WERI-Rb-1 (cell line): Measurements from ENCODE around the gene DAB1.

ENCODE experiments used
- DNase-seq: peaks from one replicate; pipeline ENCODE4 v3.0.0-alpha.2; 2020
- H3K27ac ChIP-seq: fragments of 250-450 bp; sonication (Bioruptor Pico); 2 replicates; pipeline ENCODE4 v1.5.1; 2020; ENCODE audit warnings: mild to moderate bottlenecking, moderate library complexity
- H3K27me3 ChIP-seq: fragments of 250-450 bp; sonication (Bioruptor Pico); 2 replicates; pipeline ENCODE4 v1.5.1; 2021; ENCODE audit warnings: mild to moderate bottlenecking, low read depth, moderate library complexity; ENCODE audit not compliant: insufficient read depth, severe bottlenecking
- H3K36me3 ChIP-seq: fragments of 250-450 bp; sonication (Bioruptor Pico); 2 replicates; pipeline ENCODE4 v1.5.1; 2020; ENCODE audit warnings: mild to moderate bottlenecking, moderate library complexity
- H3K4me3 ChIP-seq: 2 replicates; pipeline ENCODE4 v1.5.1; 2011; ENCODE audit warnings: low read depth, mild to moderate bottlenecking, control low read depth, low read length
- H3K9me3 ChIP-seq: fragments of 250-450 bp; sonication (Bioruptor Pico); 2 replicates; pipeline ENCODE4 v1.5.1; 2021; ENCODE audit warnings: mild to moderate bottlenecking, moderate library complexity; ENCODE audit not compliant: severe bottlenecking
- CTCF ChIP-seq: IDR thresholded peaks from 2 replicates; pipeline ENCODE4 v1.5.1; 2011; ENCODE audit warnings: low read depth, mild to moderate bottlenecking, control low read depth, inconsistent platforms, low read length

DAB1 gene

GRCh38 chr1:57279909-57280666, 143.8 kb downstream of the DAB1 start:
- Histone ChIP-seq H3K27ac (no peak overlapping the region), H3K9me3 (no peaks in the 10 kb centered on the region), H3K4me3 (no peak overlapping the region), H3K36me3 (no peaks in the 10 kb centered on the region), H3K27me3 (no peaks in the 10 kb centered on the region)
- DNase-seq = no peak
- no peak for TF ChIP-seq CTCF

- H3K27me3 ChIP-seq = no peaks in the 10 kb centered on the region
- no peak overlapping the region for H3K27ac ChIP-seq
- H3K9me3 ChIP-seq = no peaks in the 10 kb centered on the region
- no peak for DNase-seq
- H3K36me3 ChIP-seq = no peaks in the 10 kb centered on the region
- H3K4me3 ChIP-seq = no peak overlapping the region
- no peak for TF ChIP-seq CTCF
Measured at GRCh38 chr1:57278558-57278957, 145.3 kb downstream of the DAB1 start.

GRCh38 chr1:57277681-57278080, 146.2 kb downstream of the DAB1 start:
- DNase-seq = no peak
- no peak for TF ChIP-seq CTCF
- no peak overlapping the region for H3K4me3 ChIP-seq
- no peaks in the 10 kb centered on the region for H3K9me3 ChIP-seq
- H3K27me3 ChIP-seq = no peaks in the 10 kb centered on the region
- no peaks in the 10 kb centered on the region for H3K36me3 ChIP-seq
- H3K27ac ChIP-seq = no peak overlapping the region

- TF ChIP-seq CTCF = no peak
- Histone ChIP-seq H3K4me3 (no peak overlapping the region), H3K36me3 (no peaks in the 10 kb centered on the region), H3K27me3 (no peaks in the 10 kb centered on the region), H3K9me3 (no peaks in the 10 kb centered on the region), H3K27ac (no peak overlapping the region)
- DNase-seq = no peak
Measured at GRCh38 chr1:57276918-57277317, 146.9 kb downstream of the DAB1 start.

- Histone ChIP-seq H3K27ac (no peak overlapping the region), H3K9me3 (no peaks in the 10 kb centered on the region), H3K4me3 (no peak overlapping the region), H3K36me3 (no peaks in the 10 kb centered on the region), H3K27me3 (no peaks in the 10 kb centered on the region)
- no peak for TF ChIP-seq CTCF
- no peak for DNase-seq
Measured at GRCh38 chr1:57272601-57273000, 151.3 kb downstream of the DAB1 start.

- Histone ChIP-seq H3K9me3 (no peaks in the 10 kb centered on the region), H3K27me3 (no peaks in the 10 kb centered on the region), H3K36me3 (no peaks in the 10 kb centered on the region), H3K4me3 (no peak overlapping the region), H3K27ac (no peak overlapping the region)
- no peak for DNase-seq
- no peak for TF ChIP-seq CTCF
Measured at GRCh38 chr1:57272150-57272549, 151.7 kb downstream of the DAB1 start.
